AG04450 (cell line): Measurements from ENCODE around the gene VAMP8. TPM values are rescaled to one million over a fixed set of nuclear protein-coding genes. Genes with fewer than 3 reads are reported as not detected.
A peak's percentile ranks its signal among the peaks of the same experiment; 100 is the strongest.
"Not testable (repeated sequence)": the region's sequence is repeated elsewhere in the genome, so short reads cannot be mapped to it uniquely, and the experiment has no call there.

ENCODE experiments used
- CTCF ChIA-PET: fragments of 300-600, 350-600 bp; formaldehyde crosslinking; extraction: SDS; loops from one replicate; lab custom pipeline; 2022; ENCODE audit warnings: antibody characterized with exemption, inconsistent platforms; lab: Charles Lee
- POLR2A ChIA-PET: fragments of 350-600 bp; formaldehyde crosslinking; extraction: SDS; loops from one replicate; lab custom pipeline; 2021; ENCODE audit warnings: antibody characterized with exemption, inconsistent platforms; lab: Yijun Ruan, JAX
- DNase-seq: peaks from one replicate; pipeline ENCODE4 v3.0.0-alpha.2; 2011; ENCODE audit warnings: low read depth, low spot score
- H3K27ac ChIP-seq: one replicate; pipeline ENCODE4 v1.5.1; 2012; ENCODE audit warnings: low read depth, low read length, control low read depth
- H3K27me3 ChIP-seq: one replicate; pipeline ENCODE4 v1.6.0; 2012; ENCODE audit warnings: low read length; ENCODE audit not compliant: control insufficient read depth, insufficient read depth
- H3K4me3 ChIP-seq: 2 replicates; pipeline ENCODE4 v1.5.1; 2011; ENCODE audit warnings: mild to moderate bottlenecking, low read depth, low read length, control low read depth
- H3K9me3 ChIP-seq: 2 replicates; pipeline ENCODE4 v1.5.1; 2012; ENCODE audit warnings: low read length; ENCODE audit not compliant: control insufficient read depth, insufficient read depth
- CTCF ChIP-seq: IDR thresholded peaks from 2 replicates; pipeline ENCODE4 v1.5.1; 2011; ENCODE audit warnings: low read depth, low read length, control low read depth, inconsistent platforms
- polyA plus RNA-seq: library from polyadenylated mRNA; depleted of rRNA; stranded (reverse); fragments of >200 nt; gene quantifications from 2 replicates; pipeline ENCODE4 v1.2.3, GENCODE V29; 2011

Gene VAMP8
- polyA plus RNA-seq, 1 experiment = 3.6 TPM

DNA sequence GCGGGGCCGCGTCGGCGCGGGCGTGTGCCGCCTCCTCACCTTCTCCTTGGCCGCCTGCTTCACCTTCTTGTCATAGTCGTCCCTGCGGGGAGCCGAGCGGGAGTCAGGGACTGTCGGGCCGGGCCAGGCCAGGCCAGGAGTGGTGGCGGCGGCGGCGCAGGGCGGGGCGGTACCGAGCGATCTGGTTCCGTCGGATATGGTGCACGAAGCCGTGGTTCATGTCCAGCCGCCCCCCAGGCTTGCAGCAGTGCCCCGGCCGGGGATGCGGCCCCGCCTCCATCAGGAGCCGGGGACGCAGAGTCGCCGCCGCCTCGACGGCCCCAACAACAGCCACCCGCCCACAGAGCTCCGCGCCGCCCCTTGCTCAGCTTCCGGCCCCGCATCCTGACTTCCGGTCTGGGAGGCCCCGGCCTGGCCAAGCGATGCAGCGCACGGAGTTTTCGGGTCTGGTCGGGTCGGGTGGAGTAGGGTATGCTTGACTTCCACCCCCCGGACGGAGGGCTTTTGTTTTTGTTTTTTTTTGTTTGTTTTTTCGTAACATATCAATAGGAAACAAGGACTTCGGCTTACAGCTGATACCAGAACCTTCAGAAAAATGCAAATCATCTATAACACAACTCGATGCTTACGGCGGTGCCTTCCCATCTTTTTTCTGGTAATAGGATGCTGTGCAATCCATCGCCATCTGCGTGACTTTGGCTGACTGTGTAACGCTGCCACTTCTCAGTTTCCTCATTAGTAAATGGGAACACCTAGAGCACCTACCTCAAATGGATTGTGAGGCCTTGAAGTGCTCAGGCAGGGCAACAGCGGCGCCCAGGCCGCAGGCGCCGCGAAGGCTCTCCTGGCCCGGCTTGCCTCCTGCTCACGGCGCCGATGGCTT is 34.6 kb downstream of the VAMP8 start, which contains the start of gene C2orf68:
C2orf68 (minus strand) TSS at position 362 of the 883 bp plus-strand sequence; CDS start at position 280, 82 bp downstream.
- Histone ChIP-seq H3K9me3 (peaks cover 4% of the 10 kb centered on the region; the same call in 1 of the 2 replicates), H3K27ac (peak within 1 kb of the TSS; percentile 47), H3K4me3 (peak within 1 kb of the TSS; percentile 78), H3K27me3 (no peaks in the 10 kb centered on the region)
- ChIA-PET POLR2A (interaction anchor here (0.6 to 1.5 kb wide), 11 partner anchors 9 to 284 kb away, joined by 3 to 8 read pairs (median 4); partner anchors contain the start of genes ELMOD3, MAT2A, RETSAT and RNF181), CTCF (interaction anchor here (0.6 to 1.0 kb wide), 2 partner anchors 25 to 52 kb away, joined by 5 to 7 read pairs; no protein-coding TSS in a partner anchor)
- TF ChIP-seq CTCF = no peak
- DNase-seq = peak; percentile 26

- Histone ChIP-seq H3K27ac (no peak overlapping the region), H3K4me3 (no peak overlapping the region), H3K9me3 (peaks cover 4% of the 10 kb centered on the region; the same call in 1 of the 2 replicates), H3K27me3 (no peaks in the 10 kb centered on the region)
- no peak for DNase-seq
- ChIA-PET POLR2A (no interaction called here), CTCF (interaction anchor here (0.5 kb wide), 1 partner anchor 17 kb away, joined by 3 read pairs; no protein-coding TSS in a partner anchor)
- no peak for TF ChIP-seq CTCF
Measured at GRCh38 chr2:85613717-85614515, 36.5 kb downstream of the VAMP8 start.

DNA sequence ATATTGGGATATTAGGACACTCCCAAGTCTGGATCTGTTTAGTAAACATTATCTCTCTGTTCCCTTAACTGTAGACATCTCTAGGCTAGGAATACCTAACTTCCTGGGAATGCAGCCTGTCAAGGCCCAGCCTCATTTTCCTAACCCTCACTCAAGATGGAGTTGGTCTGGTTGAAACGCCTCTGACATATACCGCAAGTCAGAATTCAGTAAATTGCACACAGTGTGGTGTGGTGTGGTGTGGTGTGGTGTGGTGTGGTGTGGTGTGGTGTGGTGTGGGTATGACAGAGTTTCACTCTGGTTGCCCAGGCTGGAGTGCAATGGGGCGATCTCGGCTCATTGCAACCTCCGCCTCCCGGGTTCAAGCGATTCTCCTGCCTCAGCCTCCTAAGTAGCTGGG is 37.4 kb downstream of the VAMP8 start:
- H3K27me3 ChIP-seq, H3K27ac ChIP-seq, DNase-seq, CTCF ChIA-PET, H3K9me3 ChIP-seq, POLR2A ChIA-PET, H3K4me3 ChIP-seq: not testable (repeated sequence)

- ChIA-PET CTCF (interaction anchor here (0.6 to 0.9 kb wide), 3 partner anchors 22 to 205 kb away, joined by 3 to 4 read pairs (median 3); partner anchors contain the start of gene CAPG), POLR2A (interaction anchor here (0.6 to 1.2 kb wide), 3 partner anchors 10 to 197 kb away, joined by 4 to 7 read pairs (median 6); partner anchors contain the start of gene SH2D6)
- Histone ChIP-seq H3K27ac (no peak overlapping the region), H3K27me3 (no peaks in the 10 kb centered on the region), H3K9me3 (peaks cover 4% of the 10 kb centered on the region; the same call in 1 of the 2 replicates), H3K4me3 (no peak overlapping the region)
- no peak for DNase-seq
- no peak for TF ChIP-seq CTCF
Measured at GRCh38 chr2:85615413-85615728, 38.0 kb downstream of the VAMP8 start.

GRCh38 chr2:85617723-85618122 is 40.3 kb downstream of the VAMP8 start:
- not testable (repeated sequence) for H3K27ac ChIP-seq, H3K9me3 ChIP-seq, DNase-seq, H3K27me3 ChIP-seq
- peak overlapping the region; percentile 89 for H3K4me3 ChIP-seq
- ChIA-PET POLR2A (interaction anchor here (0.5 kb wide), 1 partner anchor 236 kb away, joined by 3 read pairs; no protein-coding TSS in a partner anchor), CTCF (interaction anchor here (1.2 to 2.0 kb wide), 2 partner anchors 19 to 65 kb away, joined by 4 to 15 read pairs; no protein-coding TSS in a partner anchor)
